HepG2 (cell line): ENCODE results near the gene SRCIN1. TPM values are rescaled to one million over a fixed set of nuclear protein-coding genes. Genes with fewer than 3 reads are reported as not detected.

Experiments
- CREBL2 ChIP-seq: sonication (generic); formaldehyde crosslinking; IDR thresholded peaks from 2 replicates; pipeline ENCODE4 v1.8.1; 2023; ENCODE audit warnings: missing genetic modification reagents, mild to moderate bottlenecking, borderline replicate concordance
- IRF2 ChIP-seq: IDR thresholded peaks from 2 replicates; pipeline ENCODE4 v1.6.1; 2018; ENCODE audit warnings: missing genetic modification reagents, missing compliant biosample characterization
- ISX ChIP-seq: sonication (generic); formaldehyde crosslinking; conservative IDR thresholded peaks from 2 replicates; pipeline ENCODE4 v1.5.0; 2020; ENCODE audit warnings: missing genetic modification reagents
- NR2F2 ChIP-seq: IDR thresholded peaks from 2 replicates; pipeline ENCODE4 v1.6.1; 2012; ENCODE audit warnings: low read depth, inconsistent platforms, borderline replicate concordance
- RELA ChIP-seq: sonication (generic); formaldehyde crosslinking; IDR thresholded peaks from 2 replicates; pipeline ENCODE4 v1.4.0; 2020; ENCODE audit warnings: missing genetic modification reagents
- SOX13 ChIP-seq, 3 experiments: fragments of 450-650 bp in 1 of 3; sonication (generic) in 1 of 3; formaldehyde crosslinking in 1 of 3; IDR thresholded peaks in 2 of 3; conservative IDR thresholded peaks in 1 of 3; 2 replicates each; pipeline versions ENCODE4 v1.5.0 to v1.6.1; 2016 to 2020; ENCODE audit warnings: antibody characterized with exemption in 1 of 3, mild to moderate bottlenecking in 1 of 3, missing compliant biosample characterization in 1 of 3, missing genetic modification reagents in 1 of 3, moderate library complexity in 1 of 3
- ZBTB38 ChIP-seq: sonication (generic); formaldehyde crosslinking; IDR thresholded peaks from 2 replicates; pipeline ENCODE4 v1.5.1; 2020; ENCODE audit warnings: mild to moderate bottlenecking, missing genetic modification reagents
- ZNF280B ChIP-seq: sonication (generic); formaldehyde crosslinking; IDR thresholded peaks from 2 replicates; pipeline ENCODE4 v1.5.0; 2020; ENCODE audit warnings: missing genetic modification reagents, mild to moderate bottlenecking, borderline replicate concordance
- ZNF407 ChIP-seq: sonication (generic); formaldehyde crosslinking; IDR thresholded peaks from one replicate; pipeline ENCODE4 v1.5.1; 2020; ENCODE audit warnings: mild to moderate bottlenecking, missing genetic modification reagents; ENCODE audit errors: not compliant biosample characterization
- ZNF513 ChIP-seq: sonication (generic); formaldehyde crosslinking; conservative IDR thresholded peaks from 2 replicates; pipeline ENCODE4 v1.5.0; 2020; ENCODE audit warnings: missing genetic modification reagents
- ZNF564 ChIP-seq: sonication (generic); formaldehyde crosslinking; IDR thresholded peaks from 2 replicates; pipeline ENCODE4 v1.8.1; 2023; ENCODE audit warnings: mild to moderate bottlenecking, missing genetic modification reagents
- ZNF619 ChIP-seq: sonication (generic); formaldehyde crosslinking; IDR thresholded peaks from 2 replicates; pipeline ENCODE4 v1.4.0; 2020; ENCODE audit warnings: mild to moderate bottlenecking, missing genetic modification reagents
- polyA plus RNA-seq, 8 experiments: library from polyadenylated mRNA; depleted of rRNA in 3 of 8; stranded (reverse) in 7 of 8; unstranded in 1 of 8; fragments of >200 nt; fragmentation: Illumina TruSeq in 4 of 8; extraction: Trizol in 4 of 8; gene quantifications; 2 replicates each; pipeline versions ENCODE4 v1.2.1 to v1.2.3, GENCODE V29; 2011 to 2016; ENCODE audit warnings: low read depth in 4 of 8, missing spikeins in 1 of 8, mixed read lengths in 1 of 8; ENCODE audit not compliant: insufficient read depth in 1 of 8
- total RNA-seq, 5 experiments: library from RNA; depleted of rRNA; stranded (reverse); fragments of >200 nt; fragmentation: Illumina TruSeq; extraction: Trizol; gene quantifications; 2 replicates each; pipeline ENCODE4 v1.2.3, GENCODE V29; 2016; ENCODE audit warnings: low read depth in 1 of 5
- TF ChIP-seq, protein P1 (sequence below): sonication (generic); formaldehyde crosslinking; IDR thresholded peaks from 2 replicates; pipeline ENCODE4 v1.4.0; 2020; ENCODE audit warnings: mild to moderate bottlenecking, low read depth, missing genetic modification reagents

Gene SRCIN1
- total and polyA plus RNA-seq, 2 of the 13 experiments (the other 11 are each of a cell fraction or from before 2014, with no cell fraction given): 1.2 to 9.6 TPM

DNA sequence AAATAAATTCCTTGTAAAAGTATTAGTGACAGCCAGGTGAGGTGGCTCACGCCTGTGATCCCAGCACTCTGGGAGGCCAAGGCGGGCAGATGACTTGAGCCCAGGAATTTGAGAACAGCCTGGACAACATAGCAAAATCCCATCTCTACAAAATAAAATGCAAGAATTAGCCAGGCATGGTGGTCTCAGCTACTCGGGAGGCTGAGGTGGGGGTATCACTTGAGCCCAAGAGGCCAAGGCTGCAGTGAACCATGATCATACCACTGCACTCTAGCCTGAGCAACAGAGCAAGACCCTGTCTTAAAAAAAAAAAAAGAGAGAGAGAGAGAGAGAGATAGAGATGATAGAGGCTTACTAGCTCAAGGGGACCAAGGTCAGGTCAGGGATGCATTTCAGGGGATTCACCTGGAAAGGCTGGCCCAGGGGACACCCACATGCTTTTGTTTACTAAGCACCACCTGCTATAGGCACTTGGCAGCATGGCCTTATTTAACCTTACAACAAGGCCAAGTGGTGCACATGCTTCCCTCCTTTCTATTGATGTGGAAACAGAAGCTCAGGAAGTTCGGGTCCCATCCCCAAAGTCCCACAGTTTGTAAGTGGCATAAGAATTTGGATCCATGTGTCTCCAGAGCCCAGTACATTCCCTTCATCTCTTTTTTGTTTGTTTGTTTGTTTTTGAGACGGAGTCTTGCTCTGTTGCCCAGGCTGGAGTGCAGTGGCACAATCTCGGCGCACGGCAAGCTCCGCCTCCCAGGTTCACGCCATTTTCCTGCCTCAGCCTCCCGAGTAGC is 12.4 kb upstream of the SRCIN1 start (continued):
- TF ChIP-seq ZNF280B (0 out of 2 replicates have a peak, but pooled peaks have one; percentile 0), ZNF513 (CRISPR knock-in tag) (no peak), ISX (CRISPR knock-in tag) (no peak), RELA (CRISPR knock-in tag) (no peak), ZNF407 (CRISPR knock-in tag) (no peak), ZNF619 (CRISPR knock-in tag) (0 out of 2 replicates have a peak, but pooled peaks have one; percentile 64), NR2F2 (peak; percentile 65; the same call in 1 of the 2 replicates), ZBTB38 (peak; percentile 84), CREBL2 (CRISPR knock-in tag) (no peak), SOX13 (IDR thresholded peaks at IDR 0.05) (no peak; the same call in 1 of the 2 replicates), SOX13 (CRISPR knock-in tag; conservative IDR thresholded peaks at IDR 0.05 in 1 of 2, IDR thresholded peaks at IDR 0.05 in 1 of 2) (peak in 1 of 2 experiments; percentile 75; a peak in 2 of 4 replicates), ZNF564 (CRISPR knock-in tag) (0 out of 2 replicates have a peak, but pooled peaks have one; percentile 49), IRF2 (CRISPR knock-in tag) (peak; percentile 70; the same call in 1 of the 2 replicates)
- TF ChIP-seq, protein P1, sequence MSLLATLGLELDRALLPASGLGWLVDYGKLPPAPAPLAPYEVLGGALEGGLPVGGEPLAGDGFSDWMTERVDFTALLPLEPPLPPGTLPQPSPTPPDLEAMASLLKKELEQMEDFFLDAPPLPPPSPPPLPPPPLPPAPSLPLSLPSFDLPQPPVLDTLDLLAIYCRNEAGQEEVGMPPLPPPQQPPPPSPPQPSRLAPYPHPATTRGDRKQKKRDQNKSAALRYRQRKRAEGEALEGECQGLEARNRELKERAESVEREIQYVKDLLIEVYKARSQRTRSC: no peak
